Esophagus muscularis mucosa (tissue), 4 donors: ENCODE data around the gene TEAD4. TPM values are rescaled to one million over a fixed set of nuclear protein-coding genes. Genes with fewer than 3 reads are reported as not detected.

Experiments used
- DNase-seq: peaks from one replicate; pipeline ENCODE4 v3.0.0-alpha.2; 2017; ENCODE audit errors: extremely low spot score
- H3K27ac ChIP-seq, 4 donors: fragments of 200-600 bp; sonication (generic); replicated peaks in 1 of 4; 1 replicate in 3 of 4; 2 replicates in 1 of 4; pipeline ENCODE4 v1.5.1; 2016 to 2019; ENCODE audit warnings: mild to moderate bottlenecking in 1 of 4
- H3K27me3 ChIP-seq, 4 donors: fragments of 200-600 bp; sonication (generic); one replicate each; pipeline versions ENCODE4 v1.5.1 to v1.6.0; 2016 to 2019
- H3K36me3 ChIP-seq, 4 donors: fragments of 200-600 bp; sonication (generic); one replicate each; pipeline ENCODE4 v1.5.1; 2016 to 2019
- H3K4me1 ChIP-seq, 4 donors: fragments of 200-600 bp; sonication (generic); one replicate each; pipeline ENCODE4 v1.5.1; 2016 to 2019
- H3K4me3 ChIP-seq, 4 donors: fragments of 200-600 bp; sonication (generic); 1 replicate in 2 of 4; 2 replicates in 2 of 4; pipeline ENCODE4 v1.5.1; 2016 to 2019; ENCODE audit warnings: mild to moderate bottlenecking in 4 of 4, moderate library complexity in 1 of 4
- H3K9me3 ChIP-seq, 4 donors: fragments of 200-600 bp; sonication (generic); 1 replicate in 3 of 4; 2 replicates in 1 of 4; pipeline ENCODE4 v1.5.1; 2016 to 2019
- CTCF ChIP-seq, 3 experiments: fragments of 200-600 bp in 2 of 3; fragments of 450-650 bp in 1 of 3; sonication (generic) in 2 of 3; IDR thresholded peaks; one replicate each; pipeline ENCODE4 v1.5.1; 2017 to 2019; ENCODE audit warnings: antibody characterized with exemption in 3 of 3, mild to moderate bottlenecking in 2 of 3, moderate library complexity in 1 of 3
- EP300 ChIP-seq: sonication (generic); formaldehyde crosslinking; IDR thresholded peaks from one replicate; pipeline ENCODE4 v1.6.1; 2017; ENCODE audit warnings: antibody characterized with exemption
- POLR2A ChIP-seq: fragments of 450-650 bp; IDR thresholded peaks from one replicate; pipeline ENCODE4 v1.6.1; 2017; ENCODE audit warnings: antibody characterized with exemption, moderate library complexity, mild to moderate bottlenecking, low read depth
- POLR2AphosphoS5 ChIP-seq, 2 donors: sonication (generic); formaldehyde crosslinking; IDR thresholded peaks; one replicate each; pipeline ENCODE4 v1.6.1; 2017; ENCODE audit warnings: antibody characterized with exemption in 2 of 2
- WGBS: methylation state at CpG from one replicate; pipeline ENCODE4 v1.1.5; 2018; 5-methylcytosine and 5-hydroxymethylcytosine counted together
- intact Hi-C: fragments of 100-400 bp; cut with DNase I; formaldehyde crosslinking; loops from one replicate; pipeline ENCODE4 v1.15.1; 2023
- total RNA-seq, 4 donors: library from RNA; depleted of rRNA; stranded (reverse); fragments of >200 nt; gene quantifications; one replicate each; pipeline versions ENCODE4 v1.1.0 to v1.2.1, GENCODE V29; 2016

Gene TEAD4
- total RNA-seq, 4 donors from 2014 or later: 7.5 to 42.7 (median 28.0) TPM

GRCh38 chr12:3043406-3043805, 84.2 kb downstream of the TEAD4 start:
- H3K9me3 ChIP-seq: no peaks in the 10 kb centered on the region
- TF ChIP-seq CTCF (IDR thresholded peaks at IDR 0.05) (no peak), POLR2A (no peak), POLR2AphosphoS5 (IDR thresholded peaks at IDR 0.05) (no peak), EP300 (no peak)
- no peak for DNase-seq
- intact Hi-C loops: loop anchor here (5.0 kb wide), 1 partner anchor 191 kb away; no protein-coding TSS in a partner anchor
- peaks cover 4 to 30% (median 25%) of the 10 kb centered on the region in 4 donors for H3K36me3 ChIP-seq
- H3K4me3 ChIP-seq: no peak overlapping the region
- H3K27ac ChIP-seq: no peak overlapping the region
- H3K4me1 ChIP-seq: peaks cover 0 to 6% (median 4%) of the 10 kb centered on the region in 4 donors
- 92% methylated on average over 7 of the region's 7 CpGs for WGBS
- H3K27me3 ChIP-seq: peaks cover 0 to 4% (median 0%) of the 10 kb centered on the region in 4 donors

GRCh38 chr12:3044141-3044630, 85.0 kb downstream of the TEAD4 start:
- no peak for DNase-seq
- peaks cover 0 to 4% (median 0%) of the 10 kb centered on the region in 4 donors for H3K27me3 ChIP-seq
- H3K36me3 ChIP-seq: peaks cover 0 to 22% (median 17%) of the 10 kb centered on the region in 4 donors
- H3K4me3 ChIP-seq: no peak overlapping the region
- intact Hi-C loops: loop anchor here (5.0 kb wide), 1 partner anchor 192 kb away; no protein-coding TSS in a partner anchor
- WGBS: 85% methylated on average over 7 of the region's 8 CpGs
- H3K27ac ChIP-seq: no peak overlapping the region
- H3K9me3 ChIP-seq: no peaks in the 10 kb centered on the region
- H3K4me1 ChIP-seq: peaks cover 0 to 6% (median 4%) of the 10 kb centered on the region in 4 donors
- TF ChIP-seq POLR2A (no peak), CTCF (IDR thresholded peaks at IDR 0.05) (no peak), EP300 (no peak), POLR2AphosphoS5 (IDR thresholded peaks at IDR 0.05) (no peak)

- H3K4me3 ChIP-seq: no peak overlapping the region
- H3K9me3 ChIP-seq: no peaks in the 10 kb centered on the region
- H3K27me3 ChIP-seq: peaks cover 0 to 4% (median 0%) of the 10 kb centered on the region in 4 donors
- WGBS: 93% methylated on average over 5 of the region's 5 CpGs
- TF ChIP-seq POLR2AphosphoS5 (IDR thresholded peaks at IDR 0.05) (no peak), POLR2A (no peak), EP300 (no peak), CTCF (IDR thresholded peaks at IDR 0.05) (no peak)
- H3K4me1 ChIP-seq: peaks cover 0 to 6% (median 4%) of the 10 kb centered on the region in 4 donors
- DNase-seq: no peak
- no peak overlapping the region for H3K27ac ChIP-seq
- peaks cover 0 to 9% (median 5%) of the 10 kb centered on the region in 4 donors for H3K36me3 ChIP-seq
- intact Hi-C loops: no loop called here
These were observed 86.3 kb downstream of the TEAD4 start for GRCh38 chr12:3045494-3045893.

- H3K4me3 ChIP-seq: no peak overlapping the region
- H3K27me3 ChIP-seq: peaks cover 0 to 4% (median 0%) of the 10 kb centered on the region in 4 donors
- no peak overlapping the region for H3K27ac ChIP-seq
- H3K36me3 ChIP-seq: peaks cover 0 to 4% (median under 1%) of the 10 kb centered on the region in 4 donors
- WGBS: 91% methylated on average over 6 of the region's 7 CpGs
- DNase-seq: no peak
- H3K9me3 ChIP-seq: no peaks in the 10 kb centered on the region
- intact Hi-C loops: no loop called here
- TF ChIP-seq POLR2A (no peak), CTCF (IDR thresholded peaks at IDR 0.05) (no peak), EP300 (no peak), POLR2AphosphoS5 (IDR thresholded peaks at IDR 0.05) (no peak)
- peaks cover 0 to 6% (median 4%) of the 10 kb centered on the region in 4 donors for H3K4me1 ChIP-seq
These were observed 86.8 kb downstream of the TEAD4 start for GRCh38 chr12:3045989-3046388.
